ENCODE data around the gene ESRRA.
"Not testable (repeated sequence)": the region's sequence is repeated elsewhere in the genome, so short reads cannot be mapped to it uniquely, and the experiment has no call there.

The ESRRA gene

DNA sequence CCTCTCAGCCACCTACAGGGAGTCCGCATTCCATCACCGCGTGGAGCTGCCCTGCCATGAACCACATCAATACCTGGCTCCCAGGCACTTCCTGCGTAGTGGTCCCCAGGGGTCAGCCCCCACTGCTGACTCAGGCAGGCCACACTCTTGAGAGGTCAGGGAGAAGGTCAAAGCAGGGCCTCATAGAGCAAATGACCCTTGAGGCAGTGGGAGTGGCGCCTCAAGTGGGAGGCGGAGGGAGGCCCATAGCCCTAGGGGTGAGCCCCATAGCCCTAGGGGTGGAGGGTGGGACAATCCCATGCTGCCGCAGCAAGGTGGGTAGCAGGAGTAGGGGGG is 17.6 kb downstream of the ESRRA start:
- TF ChIP-seq, protein P1, sequence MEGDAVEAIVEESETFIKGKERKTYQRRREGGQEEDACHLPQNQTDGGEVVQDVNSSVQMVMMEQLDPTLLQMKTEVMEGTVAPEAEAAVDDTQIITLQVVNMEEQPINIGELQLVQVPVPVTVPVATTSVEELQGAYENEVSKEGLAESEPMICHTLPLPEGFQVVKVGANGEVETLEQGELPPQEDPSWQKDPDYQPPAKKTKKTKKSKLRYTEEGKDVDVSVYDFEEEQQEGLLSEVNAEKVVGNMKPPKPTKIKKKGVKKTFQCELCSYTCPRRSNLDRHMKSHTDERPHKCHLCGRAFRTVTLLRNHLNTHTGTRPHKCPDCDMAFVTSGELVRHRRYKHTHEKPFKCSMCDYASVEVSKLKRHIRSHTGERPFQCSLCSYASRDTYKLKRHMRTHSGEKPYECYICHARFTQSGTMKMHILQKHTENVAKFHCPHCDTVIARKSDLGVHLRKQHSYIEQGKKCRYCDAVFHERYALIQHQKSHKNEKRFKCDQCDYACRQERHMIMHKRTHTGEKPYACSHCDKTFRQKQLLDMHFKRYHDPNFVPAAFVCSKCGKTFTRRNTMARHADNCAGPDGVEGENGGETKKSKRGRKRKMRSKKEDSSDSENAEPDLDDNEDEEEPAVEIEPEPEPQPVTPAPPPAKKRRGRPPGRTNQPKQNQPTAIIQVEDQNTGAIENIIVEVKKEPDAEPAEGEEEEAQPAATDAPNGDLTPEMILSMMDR (IDR thresholded peaks at IDR 0.05) = no peak
- H3K4me3 ChIP-seq = no peak overlapping the region
- no peak for DNase-seq (ENCODE audit: low spot score)
- H3K27ac ChIP-seq = no peak overlapping the region

DNA sequence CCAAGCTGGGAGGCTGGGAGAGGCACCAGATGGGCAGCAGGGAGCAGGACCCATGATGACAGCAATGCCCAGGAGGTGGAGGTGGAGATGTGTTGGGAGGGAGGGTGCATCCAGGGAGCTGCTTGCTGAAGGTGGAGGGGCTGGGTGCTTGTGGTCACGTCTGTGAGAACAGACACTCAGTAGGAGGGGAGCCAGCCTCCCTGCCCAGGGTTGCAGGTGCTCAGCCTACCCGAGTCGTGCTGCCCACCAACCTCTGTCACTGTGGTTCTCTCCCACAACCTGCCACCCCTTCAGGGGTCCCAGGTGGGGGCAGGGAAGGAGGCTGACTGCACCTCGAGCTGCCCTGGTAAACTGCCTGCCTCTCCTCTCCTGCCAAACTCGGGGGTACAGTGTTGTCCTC is 18.0 kb downstream of the ESRRA start:
- TF ChIP-seq, protein P1 (IDR thresholded peaks at IDR 0.05) = no peak
- no peak for DNase-seq (ENCODE audit: low spot score)
- H3K4me3 ChIP-seq = no peak overlapping the region
- no peak overlapping the region for H3K27ac ChIP-seq

DNA sequence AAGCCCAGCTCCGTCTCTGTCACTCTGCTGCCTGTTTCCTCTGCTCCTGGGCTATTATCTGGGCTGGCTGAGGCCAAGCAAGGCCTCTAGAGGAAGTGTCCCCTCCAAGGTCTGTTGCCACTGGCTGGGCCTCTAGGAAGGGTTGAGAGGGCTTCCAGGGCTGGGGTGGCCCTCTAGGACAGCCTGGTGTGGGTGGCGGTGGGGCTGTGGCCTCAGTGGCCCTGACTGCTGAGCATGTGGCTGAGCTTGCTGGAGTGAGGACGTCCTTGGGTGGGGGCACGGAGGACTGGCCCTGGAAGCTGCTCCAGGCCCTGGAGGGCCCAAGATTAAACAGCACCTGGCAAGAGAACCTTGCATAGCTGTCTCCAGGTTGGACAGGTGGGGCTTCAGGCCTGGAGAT is 18.7 kb downstream of the ESRRA start:
- not testable (repeated sequence) for DNase-seq (ENCODE audit: low spot score); H3K27ac ChIP-seq; H3K4me3 ChIP-seq

DNA sequence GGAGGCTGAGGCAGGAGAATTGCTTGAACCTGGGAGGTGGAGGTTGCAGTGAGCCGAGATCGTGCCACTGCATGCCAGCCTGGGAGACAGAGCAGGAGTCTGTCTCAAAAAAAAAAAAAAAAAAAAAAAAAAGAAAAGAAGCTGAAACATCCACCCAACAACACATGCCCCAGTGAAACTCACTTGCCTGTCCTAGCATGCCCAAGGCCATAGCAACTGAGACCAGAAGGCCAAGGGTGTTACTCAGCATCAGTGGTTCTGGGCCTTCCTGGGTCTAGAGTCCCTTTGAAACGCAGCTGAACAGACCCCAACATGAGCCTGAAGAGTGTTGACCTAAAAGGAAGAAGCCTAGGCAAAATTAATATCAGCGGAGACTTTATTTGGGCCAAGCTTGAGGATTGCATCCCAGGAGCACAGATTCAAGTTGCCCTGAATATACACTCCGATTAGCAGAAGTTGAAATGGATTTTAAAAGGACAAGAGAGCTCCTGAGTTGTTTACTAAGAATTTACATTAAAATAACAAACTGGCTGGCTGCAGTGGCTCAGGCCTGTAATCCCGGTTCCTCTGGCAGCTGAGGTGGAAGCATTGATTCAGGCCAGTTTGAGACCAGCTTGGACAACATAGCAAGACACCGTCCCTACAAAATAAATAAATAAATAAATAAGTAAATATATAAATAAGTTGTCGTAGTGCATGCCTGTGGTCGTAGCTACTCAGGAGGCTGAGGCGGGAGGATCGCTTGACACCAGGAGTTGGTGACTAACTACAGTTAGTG is 19.6 kb downstream of the ESRRA start:
- DNase-seq (ENCODE audit: low spot score) = no peak
- Histone ChIP-seq H3K4me3 (no peak overlapping the region), H3K27ac (no peak overlapping the region)
- TF ChIP-seq, protein P1 (IDR thresholded peaks at IDR 0.05) = no peak

DNA sequence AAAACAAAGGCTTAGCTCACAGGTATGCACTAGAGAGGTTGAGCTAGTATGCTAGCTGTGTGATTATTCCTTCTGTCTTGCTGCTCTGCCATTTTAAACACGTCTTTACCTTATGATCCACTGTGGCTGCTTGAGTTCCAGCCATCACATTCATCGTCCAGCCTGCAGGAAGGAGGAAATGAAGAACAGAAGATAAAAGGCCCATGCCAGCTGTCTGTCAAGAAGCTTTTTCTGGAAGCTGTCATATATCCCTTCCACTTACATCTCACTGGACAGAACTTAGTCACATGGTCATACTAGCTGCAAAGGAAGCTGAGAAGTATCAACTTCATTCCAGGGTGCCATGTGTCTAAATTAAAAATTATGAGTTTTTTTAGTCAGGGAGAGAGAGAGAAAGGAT is 22.1 kb downstream of the ESRRA start:
- DNase-seq (ENCODE audit: low spot score) = no peak
- Histone ChIP-seq H3K27ac (no peak overlapping the region), H3K4me3 (no peak overlapping the region)
- TF ChIP-seq, protein P1 (IDR thresholded peaks at IDR 0.05) = no peak

DNA sequence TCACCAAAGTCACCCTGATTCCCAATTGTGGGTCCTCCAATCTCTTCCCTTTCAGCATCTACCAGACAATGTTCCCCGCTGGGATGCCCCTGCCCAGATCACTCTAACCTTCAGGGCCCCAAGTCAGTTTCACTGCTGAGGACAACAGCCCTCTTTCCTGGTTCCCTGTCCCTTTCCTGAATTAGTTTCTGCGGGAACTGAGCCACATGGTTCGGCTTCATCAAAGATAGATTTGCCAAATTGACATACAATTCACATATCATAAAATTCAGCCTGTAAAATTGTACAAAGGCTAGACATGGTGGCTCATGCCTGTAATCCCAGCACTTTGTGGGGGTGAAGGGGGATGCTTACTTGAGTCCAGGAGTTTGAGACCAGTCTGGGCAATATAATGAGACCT is 22.7 kb downstream of the ESRRA start:
- H3K4me3 ChIP-seq = no peak overlapping the region
- no peak overlapping the region for H3K27ac ChIP-seq
- TF ChIP-seq, protein P1 (IDR thresholded peaks at IDR 0.05) = no peak
- no peak for DNase-seq (ENCODE audit: low spot score)

DNA sequence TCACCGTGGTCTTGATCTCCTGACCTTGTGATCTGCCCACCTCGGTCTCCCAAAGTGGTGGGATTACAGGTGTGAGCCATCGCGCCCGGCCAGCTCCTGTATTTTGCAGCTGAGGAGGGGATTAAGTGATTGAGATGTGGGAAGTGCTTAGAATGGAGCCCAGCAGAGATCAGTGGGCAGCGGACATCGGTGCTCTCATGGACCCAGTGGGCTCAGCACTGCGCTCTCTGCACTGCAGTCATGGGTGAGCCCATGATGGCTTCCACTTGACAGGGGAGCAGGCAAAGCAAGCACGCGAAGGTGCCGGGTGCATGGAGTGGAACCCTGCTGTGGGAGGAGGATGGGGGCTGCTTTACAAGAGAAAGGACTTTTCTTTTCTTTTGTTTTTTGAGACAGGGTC is 25.6 kb downstream of the ESRRA start:
- no peak for DNase-seq (ENCODE audit: low spot score)
- TF ChIP-seq, protein P1 (IDR thresholded peaks at IDR 0.05) = no peak
- no peak overlapping the region for H3K4me3 ChIP-seq
- H3K27ac ChIP-seq = no peak overlapping the region
